Measurements from ENCODE around the gene TMEM135. TPM values are rescaled to one million over a fixed set of nuclear protein-coding genes. Genes with fewer than 3 reads are reported as not detected.

Gene TMEM135
- total RNA-seq, 2 donors from 2014 or later, result 25.9 to 26.9 TPM

DNA sequence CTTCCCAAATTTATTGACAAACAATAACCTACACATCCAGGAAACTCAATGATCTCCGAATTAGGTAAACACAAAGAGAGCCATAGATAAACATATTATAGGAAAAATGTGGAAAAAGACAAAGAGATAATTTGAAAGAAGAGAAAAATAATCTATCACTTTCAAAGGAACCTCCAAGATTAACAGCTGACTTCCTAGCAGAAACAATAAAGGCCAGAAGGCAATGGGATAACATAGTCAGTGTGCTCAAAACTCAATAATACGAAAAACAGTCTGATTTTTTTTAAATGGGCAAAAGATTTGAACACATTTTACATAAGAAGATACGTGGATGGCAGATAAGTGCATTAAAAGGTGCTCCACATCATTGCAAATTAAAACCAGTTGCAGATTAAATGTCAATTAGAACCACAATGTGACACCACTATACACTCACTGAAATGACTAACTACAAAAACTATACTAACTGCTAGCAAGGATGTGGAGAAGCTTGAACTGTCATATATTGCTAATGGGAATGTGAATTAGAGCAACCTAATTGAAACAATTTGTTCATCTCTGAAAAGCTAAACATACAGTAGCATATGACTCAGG is 300.4 kb downstream of the TMEM135 start:
- no peak overlapping the region for H3K4me3 ChIP-seq
- H3K9me3 ChIP-seq, result peaks cover 15% of the 10 kb centered on the region
- TF ChIP-seq, protein P1, sequence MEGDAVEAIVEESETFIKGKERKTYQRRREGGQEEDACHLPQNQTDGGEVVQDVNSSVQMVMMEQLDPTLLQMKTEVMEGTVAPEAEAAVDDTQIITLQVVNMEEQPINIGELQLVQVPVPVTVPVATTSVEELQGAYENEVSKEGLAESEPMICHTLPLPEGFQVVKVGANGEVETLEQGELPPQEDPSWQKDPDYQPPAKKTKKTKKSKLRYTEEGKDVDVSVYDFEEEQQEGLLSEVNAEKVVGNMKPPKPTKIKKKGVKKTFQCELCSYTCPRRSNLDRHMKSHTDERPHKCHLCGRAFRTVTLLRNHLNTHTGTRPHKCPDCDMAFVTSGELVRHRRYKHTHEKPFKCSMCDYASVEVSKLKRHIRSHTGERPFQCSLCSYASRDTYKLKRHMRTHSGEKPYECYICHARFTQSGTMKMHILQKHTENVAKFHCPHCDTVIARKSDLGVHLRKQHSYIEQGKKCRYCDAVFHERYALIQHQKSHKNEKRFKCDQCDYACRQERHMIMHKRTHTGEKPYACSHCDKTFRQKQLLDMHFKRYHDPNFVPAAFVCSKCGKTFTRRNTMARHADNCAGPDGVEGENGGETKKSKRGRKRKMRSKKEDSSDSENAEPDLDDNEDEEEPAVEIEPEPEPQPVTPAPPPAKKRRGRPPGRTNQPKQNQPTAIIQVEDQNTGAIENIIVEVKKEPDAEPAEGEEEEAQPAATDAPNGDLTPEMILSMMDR (IDR thresholded peaks at IDR 0.05), result no peak
- ATAC-seq (ENCODE audit: insufficient number of reproducible peaks, low FRiP score, low read depth), result no peak
- no peaks in the 10 kb centered on the region for H3K36me3 ChIP-seq
- H3K27me3 ChIP-seq (replicated peaks; ENCODE audit: insufficient read depth), result no peaks in the 10 kb centered on the region
- H3K4me1 ChIP-seq (ENCODE audit: control insufficient read depth in 1 of 2, low read depth in 2 of 2), result no peaks in the 10 kb centered on the region
- DNase-seq (ENCODE audit: low spot score), result no peak
- no peak overlapping the region for H3K27ac ChIP-seq

DNA sequence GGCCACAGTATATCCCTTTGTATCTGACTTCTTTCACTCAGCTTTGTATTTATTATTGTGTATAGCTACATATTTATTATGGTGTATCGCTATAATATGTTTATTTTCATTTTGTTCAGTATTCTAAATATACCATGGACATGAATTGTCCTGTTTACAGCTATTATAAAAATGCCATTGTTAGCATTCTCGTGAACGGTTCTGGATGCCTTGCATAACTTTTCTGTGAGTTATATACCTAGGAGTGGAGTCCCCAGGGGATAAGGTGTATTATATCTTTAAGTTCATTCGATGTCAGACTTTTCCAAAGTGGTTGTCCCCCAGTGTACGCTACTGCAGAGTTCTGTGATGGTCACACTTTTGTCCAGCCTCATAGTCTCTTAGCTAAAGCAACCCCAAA is 301.7 kb downstream of the TMEM135 start:
- TF ChIP-seq, protein P1 (IDR thresholded peaks at IDR 0.05), result no peak
- Histone ChIP-seq H3K27me3 (replicated peaks; ENCODE audit: insufficient read depth) (no peaks in the 10 kb centered on the region), H3K4me3 (no peak overlapping the region), H3K27ac (no peak overlapping the region), H3K9me3 (peaks cover 15% of the 10 kb centered on the region), H3K36me3 (no peaks in the 10 kb centered on the region), H3K4me1 (ENCODE audit: control insufficient read depth in 1 of 2, low read depth in 2 of 2) (no peaks in the 10 kb centered on the region)
- DNase-seq (ENCODE audit: low spot score), result no peak
- ATAC-seq (ENCODE audit: insufficient number of reproducible peaks, low FRiP score, low read depth), result no peak

DNA sequence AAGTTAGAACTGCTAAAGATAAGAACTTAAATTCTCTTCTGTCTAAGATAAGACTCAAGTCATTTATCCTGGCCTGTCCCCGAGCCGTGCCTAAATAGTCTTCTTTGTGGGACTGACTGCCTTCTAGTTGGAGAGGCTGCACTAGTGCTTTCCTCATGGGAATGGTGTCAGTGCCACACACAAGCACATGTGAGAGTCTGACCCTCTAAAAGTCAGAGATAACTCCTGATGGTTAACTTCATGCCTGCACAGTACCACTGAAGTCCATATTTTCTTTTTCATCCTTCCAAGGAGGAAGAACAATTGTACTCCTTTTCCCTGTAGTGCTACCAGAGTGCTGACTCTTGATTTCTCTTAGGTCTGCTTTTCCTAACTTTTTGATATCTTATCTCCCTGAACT is 309.7 kb downstream of the TMEM135 start:
- TF ChIP-seq, protein P1 (IDR thresholded peaks at IDR 0.05), result no peak
- no peaks in the 10 kb centered on the region for H3K9me3 ChIP-seq
- H3K4me3 ChIP-seq, result no peak overlapping the region
- H3K27me3 ChIP-seq (replicated peaks; ENCODE audit: insufficient read depth), result no peaks in the 10 kb centered on the region
- no peaks in the 10 kb centered on the region for H3K36me3 ChIP-seq
- no peak overlapping the region for H3K27ac ChIP-seq
- H3K4me1 ChIP-seq (ENCODE audit: control insufficient read depth in 1 of 2, low read depth in 2 of 2), result peaks cover 0 to 1% of the 10 kb centered on the region in 2 donors
- no peak for DNase-seq (ENCODE audit: low spot score)
- ATAC-seq (ENCODE audit: insufficient number of reproducible peaks, low FRiP score, low read depth), result no peak

DNA sequence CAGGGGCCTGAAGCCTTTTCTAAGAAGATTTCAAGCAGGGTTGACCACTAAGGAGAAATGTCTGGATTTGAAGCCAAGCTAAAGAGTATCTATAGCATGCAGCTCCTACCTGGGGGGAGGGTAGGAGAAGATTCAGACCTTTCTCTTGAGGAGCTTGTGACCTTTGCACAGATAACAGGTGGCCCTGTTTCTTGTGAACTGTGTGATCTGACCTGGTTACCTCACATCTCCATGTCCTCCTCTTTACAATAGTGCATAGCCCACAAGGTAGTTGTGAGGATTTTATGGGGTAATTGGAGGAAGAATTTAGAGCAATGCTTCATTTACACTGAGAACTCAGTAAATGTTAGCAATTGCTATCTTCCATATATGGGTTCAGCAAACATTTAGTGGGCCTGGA is 310.1 kb downstream of the TMEM135 start:
- TF ChIP-seq, protein P1 (IDR thresholded peaks at IDR 0.05), result no peak
- H3K4me3 ChIP-seq, result no peak overlapping the region
- no peak overlapping the region for H3K27ac ChIP-seq

DNA sequence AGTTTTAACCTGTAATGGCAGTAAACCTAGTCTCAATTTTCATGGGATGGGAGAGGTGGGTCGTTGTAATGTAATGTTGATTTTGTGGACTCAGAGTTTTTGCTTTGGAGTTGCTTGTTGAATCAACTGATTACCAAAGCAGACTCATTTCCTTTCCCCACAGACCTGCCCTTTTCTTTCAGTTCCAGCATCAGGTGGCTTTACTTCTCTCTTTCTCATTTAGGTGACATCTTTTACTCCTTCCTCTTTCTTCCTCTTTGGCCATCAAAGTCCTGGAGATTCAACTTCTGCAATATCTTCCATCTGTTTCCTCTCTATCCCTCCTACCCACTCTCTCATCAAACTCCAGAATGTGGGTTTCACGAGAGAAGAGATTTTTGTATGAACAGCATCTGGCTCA is 313.9 kb downstream of the TMEM135 start:
- TF ChIP-seq, protein P1 (IDR thresholded peaks at IDR 0.05), result no peak
- H3K4me3 ChIP-seq, result no peak overlapping the region
- no peaks in the 10 kb centered on the region for H3K27me3 ChIP-seq (replicated peaks; ENCODE audit: insufficient read depth)
- H3K36me3 ChIP-seq, result no peaks in the 10 kb centered on the region
- ATAC-seq (ENCODE audit: insufficient number of reproducible peaks, low FRiP score, low read depth), result no peak
- H3K27ac ChIP-seq, result no peak overlapping the region
- H3K4me1 ChIP-seq (ENCODE audit: control insufficient read depth in 1 of 2, low read depth in 2 of 2), result peaks cover 4 to 39% of the 10 kb centered on the region in 2 donors
- H3K9me3 ChIP-seq, result no peaks in the 10 kb centered on the region
- DNase-seq (ENCODE audit: low spot score), result no peak

More for the DNA sequence above, 310.1 kb downstream of the TMEM135 start:
- ATAC-seq (ENCODE audit: insufficient number of reproducible peaks, low FRiP score, low read depth) (no peak), DNase-seq (ENCODE audit: low spot score) (no peak)
- H3K36me3 ChIP-seq, result no peaks in the 10 kb centered on the region
- H3K9me3 ChIP-seq, result no peaks in the 10 kb centered on the region
- H3K27me3 ChIP-seq (replicated peaks; ENCODE audit: insufficient read depth), result no peaks in the 10 kb centered on the region
- H3K4me1 ChIP-seq (ENCODE audit: control insufficient read depth in 1 of 2, low read depth in 2 of 2), result peaks cover 0 to 6% of the 10 kb centered on the region in 2 donors
